ENCODE measurements around the gene PEX14.

PEX14 gene

GRCh38 chr1:10634075-10634427, 159.3 kb downstream of the PEX14 start:
- DNase-seq (ENCODE audit: low read depth), result no peak

DNA sequence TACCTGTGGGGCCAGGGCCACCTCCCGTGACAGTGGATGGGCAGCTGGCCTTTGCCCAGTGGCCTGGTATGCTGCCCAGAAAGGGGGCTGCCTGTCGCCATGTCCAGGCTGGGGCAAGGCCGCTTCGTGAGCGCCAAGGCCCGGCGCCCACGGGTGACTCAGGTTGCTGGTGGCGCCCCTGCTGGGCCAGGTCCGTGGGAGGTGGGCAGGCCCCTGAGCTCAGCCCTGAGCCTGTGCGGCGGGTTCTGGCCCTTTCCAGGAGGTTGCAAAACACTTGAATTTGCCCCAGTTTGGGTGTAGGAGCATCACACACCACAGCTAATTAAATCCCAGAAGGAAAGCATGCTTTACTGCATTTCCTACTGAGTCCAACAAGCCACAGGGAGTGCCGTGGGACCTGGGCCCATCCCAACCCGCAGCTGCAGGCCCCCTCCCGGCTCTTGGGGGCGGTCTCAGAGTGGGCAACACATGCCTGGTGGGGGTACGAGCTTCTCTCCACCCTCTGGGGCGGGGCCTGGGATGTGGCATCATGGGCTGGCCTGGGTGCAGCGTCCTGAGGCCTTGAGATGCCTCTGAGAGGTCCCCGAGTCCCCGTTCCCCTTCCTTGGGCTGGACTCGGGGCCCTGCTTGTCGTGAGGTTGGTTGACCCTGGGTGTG, 159.8 kb downstream of the PEX14 start:
- DNase-seq (ENCODE audit: low read depth), result no peak

DNA sequence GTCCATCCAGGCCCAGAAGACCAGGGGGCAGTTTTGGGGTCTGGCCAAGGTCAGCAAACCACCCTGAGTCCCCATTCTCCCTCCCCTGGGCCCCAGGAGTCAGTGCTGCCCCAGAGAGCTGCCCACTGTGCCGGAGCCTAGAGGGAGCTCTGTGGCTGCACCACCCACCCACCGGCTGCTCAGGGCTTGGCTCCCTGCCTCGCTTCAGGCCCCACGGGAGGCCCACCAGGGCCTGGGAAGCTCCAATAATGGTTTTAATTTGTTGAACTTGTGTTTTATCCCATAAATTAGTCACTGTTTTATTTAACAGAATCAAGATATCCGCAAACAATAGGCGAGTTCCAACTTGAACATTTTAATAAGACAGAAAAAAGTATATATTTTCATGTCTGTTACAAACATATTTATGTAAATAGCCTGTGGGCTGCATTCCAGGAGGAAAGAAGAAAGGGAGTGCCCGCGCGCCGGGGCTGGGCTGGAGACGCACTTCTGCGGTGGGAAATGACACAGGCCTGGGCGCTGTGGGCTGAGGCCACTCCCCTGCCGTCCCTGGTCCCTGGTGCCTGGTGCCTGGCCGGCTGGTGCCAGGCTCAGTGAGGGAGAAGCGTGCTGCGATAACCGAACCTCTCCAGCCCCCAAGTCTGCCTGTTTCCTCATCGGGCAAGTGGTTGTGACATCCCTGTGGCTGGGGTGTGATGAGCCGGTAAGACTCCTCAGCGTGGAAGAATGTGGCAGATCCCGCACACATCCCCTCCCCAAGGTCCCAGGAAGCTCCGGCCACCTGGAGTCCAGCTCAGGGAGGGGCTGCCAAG, 160.5 kb downstream of the PEX14 start:
- no peak for DNase-seq (ENCODE audit: low read depth)

DNA sequence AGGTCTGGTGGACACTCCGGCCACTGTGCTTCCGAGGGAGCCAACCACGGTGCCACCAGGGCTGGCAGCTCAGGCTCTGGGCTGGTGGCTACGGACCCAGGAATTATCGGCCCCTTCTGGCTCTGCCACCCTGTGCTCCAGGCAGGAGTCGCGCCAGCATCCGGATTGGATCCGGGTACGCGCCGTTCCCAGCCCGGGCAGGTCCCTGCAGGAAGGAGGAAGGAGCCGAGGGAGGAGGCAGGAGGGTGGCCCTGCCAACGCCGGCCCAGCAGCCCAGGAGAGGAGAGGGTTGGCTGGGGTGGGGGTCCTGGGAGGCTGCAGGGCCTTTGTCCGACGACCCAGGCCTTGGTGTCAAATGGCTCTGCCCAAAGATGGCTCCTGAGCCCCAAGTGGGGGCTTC, 161.2 kb downstream of the PEX14 start:
- DNase-seq (ENCODE audit: low read depth), result no peak

DNA sequence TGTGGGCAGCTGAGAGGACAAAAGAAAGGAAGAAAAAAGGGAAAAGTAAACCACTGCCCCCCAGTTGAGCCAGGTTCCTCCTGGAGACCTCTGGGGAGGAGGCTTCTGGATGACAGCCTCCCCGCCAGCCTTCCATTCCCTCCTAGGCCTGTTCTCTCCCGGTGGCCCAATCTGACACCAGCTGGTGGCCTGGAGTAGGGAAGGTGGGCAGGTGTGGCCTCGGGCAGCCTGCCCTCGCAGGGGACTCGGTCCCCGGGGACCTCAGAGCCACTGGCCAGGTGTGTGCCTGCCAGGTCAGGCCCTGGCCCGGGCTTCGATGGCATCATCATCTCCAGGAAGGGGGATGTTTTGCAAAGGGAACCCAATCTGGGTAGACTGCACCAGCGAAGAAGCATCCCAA, 162.7 kb downstream of the PEX14 start:
- no peak for DNase-seq (ENCODE audit: low read depth)

DNA sequence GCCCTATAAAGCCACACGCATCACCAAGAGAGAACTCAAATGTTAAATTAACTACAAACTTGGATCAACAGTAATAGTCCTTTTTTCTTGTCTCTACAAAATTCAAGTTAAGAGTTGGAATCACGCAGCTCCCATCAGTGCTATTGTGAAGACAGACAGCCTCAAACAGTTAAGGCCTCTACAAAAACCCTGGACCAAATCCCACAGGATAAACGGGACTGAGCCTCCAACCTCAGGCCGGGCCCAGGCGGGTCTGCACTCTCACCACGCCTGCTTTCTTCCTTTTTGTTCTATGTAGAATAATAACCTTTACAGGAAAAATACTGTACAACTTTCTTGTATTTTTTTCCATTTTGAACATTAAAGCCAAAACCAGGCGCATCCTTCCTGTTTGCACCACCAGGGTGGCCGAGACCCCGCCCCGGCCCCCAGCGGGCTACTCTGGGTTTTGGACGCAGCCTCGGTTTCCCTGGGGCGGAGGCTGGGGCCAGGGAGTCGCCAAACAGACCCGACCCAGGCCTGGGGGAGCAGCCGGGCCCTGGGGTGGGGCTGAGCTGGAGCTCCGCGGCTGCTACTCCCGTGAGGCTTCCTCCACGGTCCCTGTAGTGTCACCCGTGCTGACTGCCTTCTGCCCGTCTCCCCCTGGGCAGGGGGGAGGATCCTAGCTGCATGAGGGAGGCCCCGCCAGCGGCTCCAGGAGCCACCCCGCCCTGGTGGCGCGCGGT, 163.2 kb downstream of the PEX14 start:
- DNase-seq (ENCODE audit: low read depth), result no peak

DNA sequence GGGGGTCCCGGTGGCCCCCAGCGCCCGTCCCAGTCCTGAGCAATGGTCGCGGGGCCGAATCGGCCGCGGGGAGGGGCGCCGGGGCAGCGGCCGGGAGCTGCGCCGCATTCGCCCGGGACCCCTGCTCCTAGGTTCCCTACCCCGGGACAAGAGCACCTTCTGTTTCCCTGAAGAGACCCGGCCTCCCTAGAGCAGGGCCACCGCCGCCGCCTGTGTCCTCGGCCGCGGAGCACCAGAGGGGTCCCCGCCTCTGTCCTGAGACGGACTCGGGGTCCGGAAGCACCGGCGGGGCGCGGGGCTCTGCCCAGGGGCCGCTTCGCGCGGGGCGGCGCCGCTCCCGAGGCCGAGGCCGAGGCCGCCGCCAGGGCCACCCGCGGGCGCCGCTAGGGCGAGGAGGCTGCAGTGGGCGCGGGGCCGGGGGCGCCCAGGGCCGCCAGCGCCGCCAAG, 163.8 kb downstream of the PEX14 start:
- DNase-seq (ENCODE audit: low read depth), result no peak

GRCh38 chr1:10639011-10639774, 164.4 kb downstream of the PEX14 start:
- no peak for DNase-seq (ENCODE audit: low read depth)

GRCh38 chr1:10639775-10640578, 165.2 kb downstream of the PEX14 start:
- DNase-seq (ENCODE audit: low read depth), result no peak

DNA sequence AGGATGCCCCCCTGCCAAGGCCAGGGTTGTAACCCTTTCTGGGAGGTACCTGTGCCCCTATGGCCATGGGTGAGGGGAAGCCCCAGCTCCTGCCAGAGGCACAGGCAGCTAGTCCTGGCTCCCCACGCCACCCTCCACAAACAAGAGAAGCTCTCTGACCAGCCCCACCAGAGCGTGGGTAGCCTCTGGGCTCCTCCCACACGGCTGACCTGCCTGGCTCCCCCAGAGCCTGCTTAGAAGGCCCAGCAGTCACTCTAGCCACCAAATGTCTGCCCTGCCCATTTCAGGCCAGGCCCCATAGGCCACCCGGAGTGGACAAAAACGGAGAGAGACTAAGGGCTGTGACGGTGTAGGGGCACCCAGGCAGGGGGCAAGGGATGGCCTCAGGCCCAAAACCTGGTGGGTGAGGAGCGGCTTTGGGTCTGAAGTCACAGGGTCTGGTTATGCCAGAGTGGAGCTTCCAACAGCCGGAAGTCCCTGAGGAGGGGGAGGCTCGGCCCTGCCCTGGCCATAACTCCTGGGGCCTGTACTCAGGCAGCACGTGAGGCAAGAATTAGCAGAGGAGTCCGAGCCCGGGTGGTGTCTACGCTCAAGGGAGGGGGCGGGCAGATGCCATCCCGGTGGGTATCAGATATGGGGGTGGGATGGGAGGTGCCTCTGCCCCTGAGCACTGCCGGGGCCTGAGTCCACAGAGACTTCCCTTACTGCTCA, 166.2 kb downstream of the PEX14 start:
- DNase-seq (ENCODE audit: low read depth), result no peak

DNA sequence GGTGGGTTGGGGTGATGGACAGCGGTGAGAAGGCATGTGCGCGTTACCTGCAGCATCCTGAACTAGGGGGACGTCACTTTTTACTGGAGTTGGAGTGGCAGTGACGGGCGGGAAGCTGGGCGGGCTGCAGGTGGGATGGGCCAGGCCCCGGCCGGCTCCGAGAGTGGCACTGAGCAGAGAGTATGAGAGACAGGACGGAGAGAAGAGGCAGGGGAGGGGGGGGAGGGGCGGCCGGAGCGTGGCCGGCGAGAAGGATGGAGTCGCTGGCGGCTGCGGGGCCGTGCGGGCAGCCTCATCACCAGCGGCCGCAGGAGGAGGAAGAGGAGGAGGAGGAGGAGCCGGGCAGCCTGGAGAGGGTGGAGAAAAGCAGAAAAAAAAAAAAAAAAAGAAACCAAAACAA, 167.2 kb downstream of the PEX14 start:
- no peak for DNase-seq (ENCODE audit: low read depth)

GRCh38 chr1:10642403-10643080, 167.8 kb downstream of the PEX14 start:
- DNase-seq (ENCODE audit: low read depth), result no peak

DNA sequence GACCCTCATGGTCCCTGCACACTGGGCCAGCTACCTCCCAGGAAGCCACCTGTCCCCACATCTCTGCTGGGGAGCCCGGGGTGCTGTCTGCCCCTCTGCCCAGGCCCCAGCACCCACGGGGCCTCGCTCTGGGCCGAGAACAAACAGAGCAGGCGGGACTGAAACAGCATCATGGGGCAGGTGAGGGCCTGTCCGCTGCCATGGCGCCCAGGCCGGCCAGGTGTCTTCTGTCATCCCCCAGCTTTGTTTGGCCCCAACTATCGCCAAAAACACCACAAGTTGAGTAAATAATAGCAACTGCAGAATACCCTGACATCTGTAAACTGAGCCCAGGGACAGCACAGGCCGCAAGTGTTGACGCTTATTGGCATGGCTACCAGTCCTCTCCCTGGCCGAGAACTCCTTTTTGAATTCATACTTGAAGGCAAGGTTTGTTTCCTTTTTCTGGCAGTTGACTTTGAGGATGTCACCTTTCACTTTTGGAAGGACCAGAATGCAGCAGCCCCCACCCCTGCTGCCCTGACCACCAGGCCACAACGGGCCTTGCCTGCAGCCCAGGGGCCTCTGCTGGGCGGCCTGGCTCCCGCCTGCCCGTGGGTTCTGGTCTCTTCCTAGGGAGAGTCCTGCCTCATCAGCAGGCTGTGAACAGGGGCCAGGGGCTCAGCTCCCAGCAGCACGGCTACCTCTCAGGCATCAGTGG, 169.0 kb downstream of the PEX14 start:
- no peak for DNase-seq (ENCODE audit: low read depth)

GRCh38 chr1:10644307-10645128, 169.8 kb downstream of the PEX14 start:
- DNase-seq (ENCODE audit: low read depth), result peak; percentile 36

DNA sequence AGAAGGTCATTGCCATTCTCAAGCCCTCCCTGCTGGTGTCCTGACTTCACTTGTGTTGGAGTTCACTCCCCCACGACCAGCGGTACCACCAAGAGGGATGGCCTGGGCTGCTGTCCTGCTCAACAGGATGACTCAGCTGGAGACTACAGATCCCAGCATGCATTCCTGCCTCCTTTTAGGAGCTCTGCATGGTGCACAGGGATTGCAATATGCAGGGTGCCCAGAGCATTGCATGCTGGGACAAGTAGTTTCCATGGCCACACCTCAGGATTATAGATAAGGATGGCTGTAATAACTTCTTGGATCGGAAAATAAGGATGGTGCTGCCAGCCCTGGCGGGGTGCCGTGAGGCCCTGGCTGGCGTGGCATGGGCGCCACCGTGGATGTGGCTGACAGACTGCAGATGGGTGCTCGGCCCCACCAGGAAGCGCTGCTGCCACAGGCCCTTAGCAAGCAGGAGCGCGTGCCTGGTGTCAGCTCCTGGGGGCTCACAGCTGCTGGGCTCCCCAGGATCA, 171.7 kb downstream of the PEX14 start:
- DNase-seq (ENCODE audit: low read depth), result peak; percentile 42

- DNase-seq (ENCODE audit: low read depth), result no peak
Observed at GRCh38 chr1:10647414-10648170, 172.8 kb downstream of the PEX14 start.

- no peak for DNase-seq (ENCODE audit: low read depth)
Observed at GRCh38 chr1:10648689-10649516, 174.2 kb downstream of the PEX14 start.
